Measurements from ENCODE around the gene RRP36.

RRP36 gene

GRCh38 chr6:43043310-43043709 lies 21.9 kb downstream of the RRP36 start:
- TF ChIP-seq CTCF (IDR thresholded peaks at IDR 0.05; ENCODE audit: insufficient read depth, low read depth, low read length, missing control alignments) = no peak
- no peak overlapping the region for H3K4me3 ChIP-seq (ENCODE audit: low read depth, low read length)
- DNase-seq (ENCODE audit: low read depth) = no peak

GRCh38 chr6:43045371-43045930 lies 24.0 kb downstream of the RRP36 start:
- DNase-seq (ENCODE audit: low read depth) = no peak
- no peak for TF ChIP-seq CTCF (IDR thresholded peaks at IDR 0.05; ENCODE audit: insufficient read depth, low read depth, low read length, missing control alignments)
- H3K4me3 ChIP-seq (ENCODE audit: low read depth, low read length) = no peak overlapping the region

- TF ChIP-seq CTCF (IDR thresholded peaks at IDR 0.05; ENCODE audit: insufficient read depth, low read depth, low read length, missing control alignments) = no peak
Measured at GRCh38 chr6:43047998-43048397, 26.6 kb downstream of the RRP36 start.

DNA sequence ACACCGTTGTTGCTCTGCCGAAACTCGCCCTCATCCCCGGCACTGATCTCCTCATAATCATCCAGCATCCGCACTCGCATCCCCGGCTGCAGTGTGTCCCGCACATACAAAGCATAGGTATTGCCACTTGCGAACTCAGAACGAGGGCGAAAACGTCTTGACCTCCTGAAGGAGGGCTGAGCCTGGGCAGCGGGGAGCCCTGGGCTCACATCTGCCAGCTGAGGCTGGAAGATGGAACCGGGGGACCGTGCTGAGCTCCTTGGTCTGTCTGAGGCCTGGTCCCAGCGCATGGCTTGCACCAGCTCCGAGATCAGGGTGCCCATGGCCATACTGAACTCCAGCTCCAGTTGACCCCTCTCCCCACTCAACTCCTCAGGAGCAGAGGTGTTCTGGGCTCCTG lies 29.6 kb downstream of the RRP36 start:
- no peak overlapping the region for H3K4me3 ChIP-seq (ENCODE audit: low read depth, low read length)
- DNase-seq (ENCODE audit: low read depth) = no peak
- no peak for TF ChIP-seq CTCF (IDR thresholded peaks at IDR 0.05; ENCODE audit: insufficient read depth, low read depth, low read length, missing control alignments)

More at GRCh38 chr6:43047998-43048397, 26.6 kb downstream of the RRP36 start:
- DNase-seq (ENCODE audit: low read depth) = no peak
- no peak overlapping the region for H3K4me3 ChIP-seq (ENCODE audit: low read depth, low read length)

GRCh38 chr6:43052225-43052841 lies 30.9 kb downstream of the RRP36 start:
- TF ChIP-seq CTCF (IDR thresholded peaks at IDR 0.05; ENCODE audit: insufficient read depth, low read depth, low read length, missing control alignments) = no peak
- no peak for DNase-seq (ENCODE audit: low read depth)
- H3K4me3 ChIP-seq (ENCODE audit: low read depth, low read length) = peak overlapping the region; percentile 78; the same call in 1 of the 2 replicates

- H3K4me3 ChIP-seq (ENCODE audit: low read depth, low read length) = peak overlapping the region; percentile 78
- no peak for TF ChIP-seq CTCF (IDR thresholded peaks at IDR 0.05; ENCODE audit: insufficient read depth, low read depth, low read length, missing control alignments)
- peak; percentile 30 for DNase-seq (ENCODE audit: low read depth)
Measured at GRCh38 chr6:43052842-43053544, 31.6 kb downstream of the RRP36 start.

All from GM12865 (cell line).